Glomerular endothelial cell (primary cell): Measurements from ENCODE around the gene VPS35L. TPM values are rescaled to one million over a fixed set of nuclear protein-coding genes. Genes with fewer than 3 reads are reported as not detected.

Experiments used
- DNase-seq: peaks from one replicate; pipeline ENCODE4 v3.0.0-alpha.2; 2011; ENCODE audit warnings: low read depth, low spot score; ENCODE audit errors: extremely low read depth
- total RNA-seq: library from RNA; depleted of rRNA; stranded (reverse); fragments of >200 nt; gene quantifications from 2 replicates; pipeline ENCODE4 v1.2.3, GENCODE V29; 2015

VPS35L gene
- total RNA-seq, 1 donor from 2014 or later = 68.0 TPM

GRCh38 chr16:19589771-19590302 lies 34.3 kb downstream of the VPS35L start:
- DNase-seq = peak; percentile 84

GRCh38 chr16:19595043-19595767 lies 39.7 kb downstream of the VPS35L start:
- DNase-seq = no peak

GRCh38 chr16:19598805-19599510 lies 43.5 kb downstream of the VPS35L start:
- no peak for DNase-seq

DNA sequence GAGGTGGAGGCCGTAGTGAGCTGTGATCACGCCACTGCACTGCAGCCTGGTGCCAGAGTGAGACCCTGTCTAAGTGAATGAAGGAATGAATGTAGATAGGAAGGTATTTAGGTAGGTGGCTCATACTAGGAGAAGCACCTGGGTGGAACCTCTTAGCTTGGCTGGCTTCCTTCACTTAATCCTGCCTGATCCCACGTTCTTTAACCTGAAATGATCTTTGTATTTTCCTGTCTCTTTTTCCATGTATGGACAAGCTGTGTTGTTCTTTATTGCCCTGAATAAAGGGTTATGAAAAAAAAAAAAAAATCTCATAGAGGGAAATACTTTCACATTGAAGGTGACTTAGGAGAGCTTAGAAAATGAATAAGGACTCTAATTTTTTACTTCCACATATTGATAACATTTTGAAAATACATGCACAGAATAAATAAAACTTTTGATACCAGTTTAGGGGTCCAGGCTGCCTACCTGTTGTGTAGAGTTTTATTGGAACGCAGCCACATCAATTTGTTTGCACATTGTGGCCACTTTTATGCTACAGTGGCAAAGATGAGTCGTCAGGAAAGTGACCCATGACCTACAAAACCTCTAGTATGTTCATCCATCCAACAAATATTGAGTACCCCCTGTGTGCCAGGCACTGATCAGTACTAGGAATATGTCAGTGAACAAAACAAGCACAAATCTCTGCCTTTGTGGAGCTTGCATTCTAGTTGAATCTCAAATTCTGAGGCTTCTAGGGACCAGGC lies 44.6 kb downstream of the VPS35L start:
- no peak for DNase-seq

- DNase-seq = no peak
These were observed 45.8 kb downstream of the VPS35L start for GRCh38 chr16:19601083-19601976.

DNA sequence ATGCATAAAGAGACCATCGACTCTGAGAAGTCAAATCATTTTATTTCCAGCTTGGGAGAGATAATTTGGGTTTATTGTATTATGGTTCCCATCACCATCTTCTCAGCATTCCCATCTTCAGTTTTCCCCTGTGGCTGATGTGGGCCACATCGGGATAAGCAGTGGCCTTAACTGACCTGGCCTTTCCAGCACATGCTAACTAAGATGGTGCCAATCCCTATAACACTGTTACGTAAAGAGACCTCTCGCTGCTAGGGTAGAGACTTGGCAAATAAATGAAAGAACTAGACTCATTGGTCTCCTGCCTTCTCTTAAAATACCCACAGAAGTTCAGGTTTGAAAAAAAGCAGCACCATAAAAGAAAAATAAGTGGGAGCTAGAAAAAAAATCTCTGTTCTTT lies 49.4 kb downstream of the VPS35L start:
- DNase-seq = no peak

- DNase-seq = no peak
These were observed 50.2 kb downstream of the VPS35L start for GRCh38 chr16:19605701-19606100.

DNA sequence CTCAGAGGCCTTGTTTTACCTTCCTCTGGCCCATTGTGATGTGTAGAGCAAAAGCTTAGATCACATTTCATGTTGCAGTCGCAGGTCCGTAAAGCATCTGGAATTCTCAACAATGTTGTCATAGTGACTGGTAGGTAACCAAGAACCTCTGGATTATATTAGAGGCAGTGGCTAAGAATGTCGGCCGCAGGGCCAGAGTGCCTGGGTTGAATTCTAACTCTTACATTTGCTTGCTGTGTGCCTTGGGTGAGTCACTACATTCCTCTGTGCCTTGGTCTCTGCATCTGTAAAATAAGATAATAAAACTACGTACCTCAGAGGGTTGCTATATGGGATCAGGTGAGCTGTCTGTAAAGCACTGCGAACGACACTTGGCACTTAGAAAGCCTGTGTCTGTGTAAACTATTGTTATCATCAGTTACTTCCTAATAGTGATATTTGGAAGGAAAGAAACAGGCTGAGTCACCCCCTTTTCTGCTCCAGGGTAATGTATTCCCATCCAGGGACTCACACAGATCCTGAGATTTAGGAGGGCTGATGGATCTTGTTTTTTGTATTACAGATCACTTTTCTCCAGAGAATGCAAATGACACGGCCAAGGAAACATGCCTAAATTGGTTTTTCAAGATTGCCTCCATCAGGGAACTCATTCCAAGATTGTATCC lies 52.2 kb downstream of the VPS35L start:
- DNase-seq = no peak

- DNase-seq = no peak
These were observed 53.9 kb downstream of the VPS35L start for GRCh38 chr16:19609359-19609758.

- DNase-seq = no peak
These were observed 54.7 kb downstream of the VPS35L start for GRCh38 chr16:19610200-19610599.

GRCh38 chr16:19613834-19614233 lies 58.3 kb downstream of the VPS35L start:
- DNase-seq = no peak

DNA sequence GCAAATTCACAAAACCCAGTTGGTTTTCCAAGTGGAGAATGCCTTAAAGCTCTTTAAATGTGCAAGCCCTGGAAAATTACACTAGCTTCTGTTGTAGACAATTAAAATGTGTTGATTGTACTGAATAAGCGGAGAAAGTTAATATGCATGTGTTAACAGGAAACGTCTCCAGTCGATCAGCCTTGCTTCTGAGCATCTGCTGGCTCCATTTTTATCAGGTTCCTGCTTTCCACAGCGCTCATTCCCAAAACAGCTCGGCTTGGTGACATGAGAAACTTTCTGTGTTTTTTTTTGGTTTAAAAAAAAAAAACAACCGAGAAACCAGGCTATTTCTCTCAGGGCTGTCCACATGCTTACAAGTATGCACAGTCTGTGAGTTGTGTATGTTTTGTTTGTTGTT lies 60.7 kb downstream of the VPS35L start:
- DNase-seq = no peak

GRCh38 chr16:19618876-19619275 lies 63.4 kb downstream of the VPS35L start:
- no peak for DNase-seq

DNA sequence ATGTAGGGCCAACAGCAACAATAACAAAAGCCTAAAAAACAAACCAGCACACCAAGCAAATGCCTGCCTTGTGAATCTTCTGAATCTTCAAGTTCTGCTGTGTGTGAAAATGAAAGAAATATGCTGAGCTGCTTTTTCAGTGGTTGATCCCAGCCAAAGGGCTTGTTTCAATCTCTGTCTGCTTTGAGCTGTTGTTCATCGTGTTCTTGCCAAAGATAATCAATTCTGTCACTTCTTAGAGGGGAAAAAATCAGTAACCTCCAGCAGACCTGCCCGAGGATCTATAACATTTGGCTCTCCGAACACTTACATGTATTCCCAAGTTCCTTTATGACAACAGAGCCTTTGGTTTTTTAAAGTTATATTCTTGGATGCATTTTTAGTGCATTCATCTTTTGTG lies 65.9 kb downstream of the VPS35L start:
- DNase-seq = no peak

- DNase-seq = no peak
These were observed 69.5 kb downstream of the VPS35L start for GRCh38 chr16:19625039-19625438.

DNA sequence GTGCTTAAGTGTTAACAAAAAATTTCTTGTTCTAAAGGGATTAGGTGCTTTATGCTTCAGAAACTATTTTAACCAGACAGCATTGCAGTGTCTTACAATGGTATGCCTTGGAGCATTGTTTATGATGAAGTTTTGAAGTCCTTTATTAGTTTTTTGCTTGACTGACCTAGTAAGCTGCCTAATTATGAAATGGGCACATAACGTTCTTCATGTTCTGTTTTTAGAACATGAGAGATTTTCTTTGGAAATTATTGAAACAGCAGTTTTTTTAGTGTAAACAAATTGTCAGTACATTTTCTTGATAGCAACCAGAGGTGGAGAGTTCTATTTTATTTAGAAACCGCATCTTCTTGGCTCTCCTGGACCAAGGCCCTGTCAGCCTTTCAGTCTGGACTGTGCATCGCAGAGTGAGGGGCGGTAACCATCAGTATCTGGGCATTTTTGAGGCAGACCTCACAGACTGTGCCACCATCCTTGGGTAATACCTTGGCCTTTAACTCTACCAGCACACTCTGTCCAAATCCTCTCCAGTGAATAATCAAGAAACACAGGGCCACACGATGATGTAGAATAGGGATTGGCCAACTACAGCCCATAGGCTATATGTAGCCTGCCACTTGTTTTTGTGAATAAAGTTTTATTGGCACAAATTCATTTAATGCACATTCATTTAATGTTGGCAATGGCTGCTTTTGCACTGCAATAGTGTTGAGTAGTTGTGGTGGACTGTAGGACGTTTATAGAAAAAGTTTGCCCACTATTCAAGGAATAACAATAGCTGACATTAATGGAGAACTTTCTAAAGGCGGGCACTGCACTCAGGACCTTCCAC lies 81.1 kb downstream of the VPS35L start:
- DNase-seq = no peak

- no peak for DNase-seq
These were observed 84.5 kb downstream of the VPS35L start for GRCh38 chr16:19639986-19640421.

DNA sequence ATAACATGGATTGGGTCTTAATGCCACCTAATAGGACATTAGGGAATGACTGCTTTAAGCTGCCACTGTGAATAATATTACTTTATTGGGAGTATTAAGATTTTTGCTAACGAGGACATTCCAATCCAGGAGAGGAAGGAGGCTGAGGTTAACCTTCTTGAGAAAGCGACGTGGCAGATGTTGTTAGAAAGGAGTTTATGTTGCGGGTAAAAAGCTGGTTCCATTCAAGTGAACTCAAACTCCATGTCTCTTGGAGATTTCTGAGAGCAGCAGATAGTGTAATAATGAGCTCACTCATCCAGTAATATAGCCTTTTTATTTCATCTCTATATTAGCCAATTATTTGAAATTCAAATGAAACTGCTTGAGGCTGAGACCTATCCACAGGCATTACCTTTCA lies 87.0 kb downstream of the VPS35L start:
- no peak for DNase-seq

DNA sequence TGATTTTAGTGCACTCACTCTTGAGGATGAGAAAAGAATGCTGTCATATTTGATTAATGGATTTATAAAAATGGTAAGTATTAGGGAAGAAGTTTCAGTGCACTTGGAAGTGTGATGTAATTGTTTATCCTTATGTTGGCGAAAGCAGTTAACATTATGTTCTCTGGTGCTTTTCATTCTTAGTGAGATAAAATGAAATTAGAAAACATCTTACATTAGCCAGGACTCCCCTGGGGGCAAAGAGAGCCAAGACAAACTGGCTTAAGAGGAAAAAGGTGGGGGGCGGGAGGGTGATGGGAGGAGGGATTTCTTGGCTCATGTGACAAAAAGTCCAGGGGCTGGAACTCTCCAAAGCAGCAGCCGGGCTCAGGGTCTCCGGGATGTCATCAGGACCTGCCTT lies 89.4 kb downstream of the VPS35L start:
- DNase-seq = no peak
